OCI-LY3 (cell line): ENCODE data around the gene MXD4.

Source experiments
- H2AFZ ChIP-seq: fragments of 200-600, 300-600 bp; shearing (Covaris generic); 2 replicates; pipeline ENCODE4 v1.6.0; 2014; ENCODE audit warnings: antibody characterized with exemption, low read depth, low read length
- H3K27ac ChIP-seq: fragments of 200-600, 300-600 bp; sonication (generic); 2 replicates; pipeline ENCODE4 v1.5.1; 2014; ENCODE audit warnings: mild to moderate bottlenecking, low read length, moderate library complexity, mixed read lengths
- H3K27me3 ChIP-seq: fragments of 200-600, 300-600 bp; sonication (generic); 2 replicates; pipeline ENCODE4 v1.6.1; 2014; ENCODE audit warnings: low read depth, low read length, mixed read lengths
- H3K36me3 ChIP-seq: fragments of 200-600, 300-600 bp; sonication (generic); replicated peaks from 2 replicates; pipeline ENCODE3; 2014; ENCODE audit warnings: low read depth, low read length, mixed read lengths
- H3K4me1 ChIP-seq: fragments of 300-600, 200-600 bp; sonication (generic); 2 replicates; pipeline ENCODE4 v1.6.1; 2014; ENCODE audit warnings: low read length, mixed read lengths
- H3K4me2 ChIP-seq: fragments of 200-600, 300-600 bp; sonication (generic); 2 replicates; pipeline ENCODE4 v1.6.1; 2014; ENCODE audit warnings: low read length, mixed read lengths
- H3K4me3 ChIP-seq: fragments of 300-600, 200-600 bp; sonication (generic); 2 replicates; pipeline ENCODE4 v1.5.1; 2014; ENCODE audit warnings: antibody characterized with exemption, mild to moderate bottlenecking, low read length, moderate library complexity
- H3K79me2 ChIP-seq: fragments of 300-600, 200-600 bp; shearing (Covaris generic); 2 replicates; pipeline ENCODE4 v1.6.1; 2014; ENCODE audit warnings: mild to moderate bottlenecking, low read length, mixed read lengths
- H3K9ac ChIP-seq: fragments of 300-600, 200-600 bp; shearing (Covaris generic); 2 replicates; pipeline ENCODE4 v1.6.0; 2014; ENCODE audit warnings: mild to moderate bottlenecking, low read length, moderate library complexity
- H3K9me3 ChIP-seq: fragments of 200-600, 300-600 bp; shearing (Covaris generic); 2 replicates; pipeline ENCODE4 v1.6.1; 2014; ENCODE audit warnings: low read length, mixed read lengths; ENCODE audit not compliant: insufficient read depth
- H4K20me1 ChIP-seq: fragments of 200-600, 300-600 bp; sonication (generic); 2 replicates; pipeline ENCODE4 v1.6.1; 2016; ENCODE audit warnings: low read length, mixed read lengths; ENCODE audit not compliant: insufficient read depth
- CTCF ChIP-seq: fragments of 200-600, 300-600 bp; sonication (generic); IDR thresholded peaks from 2 replicates; pipeline ENCODE4 v1.5.1; 2014; ENCODE audit warnings: antibody characterized with exemption, low read length, low read depth
- EZH2phosphoT487 ChIP-seq: fragments of 200-600 bp; shearing (Covaris generic); IDR thresholded peaks from 2 replicates; pipeline ENCODE4 v1.6.1; 2018; ENCODE audit warnings: antibody characterized with exemption, mixed run types, low read depth

MXD4 gene

DNA sequence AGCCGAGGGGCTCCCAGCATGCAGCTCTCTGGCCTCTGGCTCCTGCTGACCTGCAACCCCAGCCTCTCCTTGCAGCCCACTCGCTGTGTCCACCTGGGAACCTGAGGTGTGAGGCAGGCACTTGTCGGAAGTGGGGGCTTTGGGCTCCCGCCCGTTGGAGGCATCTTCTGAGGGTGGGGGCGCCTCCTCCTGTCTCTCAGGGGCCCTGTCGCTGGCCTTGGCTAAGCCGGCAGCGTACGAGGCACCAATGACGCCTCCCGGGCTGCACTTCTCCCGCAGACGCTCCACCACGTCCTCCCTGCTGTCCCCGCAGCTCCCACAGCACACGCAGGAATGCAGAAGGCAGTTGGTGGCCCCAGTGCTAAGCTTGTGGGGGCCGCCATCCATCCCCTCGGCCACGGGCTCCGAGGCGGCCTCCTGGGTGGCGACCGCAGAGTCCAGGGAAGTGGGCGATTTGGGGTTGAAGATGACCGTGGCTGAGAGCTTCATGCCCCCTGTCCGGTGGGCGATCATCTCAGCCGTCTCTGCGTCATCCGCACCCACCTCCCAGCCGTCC is 42.5 kb upstream of the MXD4 start:
- TF ChIP-seq EZH2phosphoT487 = no peak
- no peak for TF ChIP-seq CTCF
- no peak overlapping the region for H3K4me2 ChIP-seq
- H3K79me2 ChIP-seq = no peaks in the 10 kb centered on the region
- H3K27ac ChIP-seq = no peak overlapping the region
- no peaks in the 10 kb centered on the region for H3K36me3 ChIP-seq
- H2AFZ ChIP-seq = no peak overlapping the region
- H3K9ac ChIP-seq = no peak overlapping the region
- H3K27me3 ChIP-seq = no peaks in the 10 kb centered on the region
- H3K4me3 ChIP-seq = no peak overlapping the region
- H4K20me1 ChIP-seq = no peaks in the 10 kb centered on the region
- no peaks in the 10 kb centered on the region for H3K9me3 ChIP-seq
- H3K4me1 ChIP-seq = 0 out of 2 replicates have a peak, but pooled peaks cover 4% of the 10 kb centered on the region

- Histone ChIP-seq H3K9ac (no peak overlapping the region), H3K27me3 (no peaks in the 10 kb centered on the region), H2AFZ (no peak overlapping the region), H3K4me2 (no peak overlapping the region), H3K27ac (no peak overlapping the region), H3K9me3 (no peaks in the 10 kb centered on the region), H3K4me1 (0 out of 2 replicates have a peak, but pooled peaks cover 4% of the 10 kb centered on the region), H3K4me3 (no peak overlapping the region), H3K79me2 (no peaks in the 10 kb centered on the region), H3K36me3 (no peaks in the 10 kb centered on the region), H4K20me1 (no peaks in the 10 kb centered on the region)
- TF ChIP-seq EZH2phosphoT487 (no peak), CTCF (no peak)
Observed at GRCh38 chr4:2303686-2304320, 41.9 kb upstream of the MXD4 start.

- Histone ChIP-seq H3K27ac (no peak overlapping the region), H3K79me2 (no peaks in the 10 kb centered on the region), H3K36me3 (no peaks in the 10 kb centered on the region), H3K9ac (no peak overlapping the region), H3K9me3 (no peaks in the 10 kb centered on the region), H3K4me3 (no peak overlapping the region), H4K20me1 (no peaks in the 10 kb centered on the region), H3K4me2 (no peak overlapping the region), H3K4me1 (0 out of 2 replicates have a peak, but pooled peaks cover 4% of the 10 kb centered on the region), H3K27me3 (no peaks in the 10 kb centered on the region), H2AFZ (no peak overlapping the region)
- TF ChIP-seq CTCF (no peak), EZH2phosphoT487 (no peak)
Observed at GRCh38 chr4:2303121-2303685, 41.3 kb upstream of the MXD4 start.

DNA sequence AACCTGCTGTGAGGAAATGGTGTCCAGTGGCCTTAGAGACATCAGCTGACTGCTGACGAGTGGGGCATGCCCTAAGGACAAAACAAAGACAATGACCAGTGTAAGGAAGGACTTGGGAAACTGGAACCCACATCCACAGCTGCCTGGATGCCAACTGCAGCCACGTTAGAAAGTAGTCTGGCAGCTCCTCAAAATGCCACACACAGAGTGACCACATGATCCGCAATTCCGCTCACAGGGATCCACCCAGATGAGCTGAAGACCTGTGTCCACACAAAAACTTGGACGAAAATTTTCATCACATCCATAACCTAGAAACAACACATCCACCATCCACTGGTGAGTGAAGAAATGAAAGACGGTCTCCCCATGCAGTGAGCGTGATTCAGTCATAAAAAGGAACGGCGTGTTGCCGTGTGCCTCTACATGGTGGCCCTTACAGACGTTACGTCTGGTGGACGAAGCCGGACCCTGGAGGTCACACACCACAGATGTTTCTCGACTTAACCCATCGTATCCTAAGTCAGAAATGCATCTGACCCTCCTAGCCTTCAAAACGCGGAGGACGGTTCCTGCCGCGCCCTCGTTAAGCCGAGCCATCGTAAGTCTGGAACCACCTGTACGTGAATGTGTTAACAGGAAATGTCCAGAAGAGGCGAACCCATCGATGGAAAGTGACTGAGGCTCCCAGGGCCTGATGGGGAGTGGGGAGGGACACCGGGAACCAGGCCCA is 40.6 kb upstream of the MXD4 start:
- H3K9ac ChIP-seq = no peak overlapping the region
- no peaks in the 10 kb centered on the region for H3K79me2 ChIP-seq
- H3K4me2 ChIP-seq = no peak overlapping the region
- no peak overlapping the region for H2AFZ ChIP-seq
- no peaks in the 10 kb centered on the region for H3K36me3 ChIP-seq
- no peaks in the 10 kb centered on the region for H3K9me3 ChIP-seq
- no peak for TF ChIP-seq CTCF
- no peak for TF ChIP-seq EZH2phosphoT487
- H3K4me3 ChIP-seq = no peak overlapping the region
- no peak overlapping the region for H3K27ac ChIP-seq
- H3K4me1 ChIP-seq = 0 out of 2 replicates have a peak, but pooled peaks cover 4% of the 10 kb centered on the region
- no peaks in the 10 kb centered on the region for H4K20me1 ChIP-seq
- no peaks in the 10 kb centered on the region for H3K27me3 ChIP-seq
